Right ventricle myocardium superior (tissue), 1 donor: Measurements from ENCODE around the gene TMEM26. TPM values are rescaled to one million over a fixed set of nuclear protein-coding genes. Genes with fewer than 3 reads are reported as not detected.
"Not testable (repeated sequence)": the region's sequence is repeated elsewhere in the genome, so short reads cannot be mapped to it uniquely, and the experiment has no call there.

ENCODE experiments used
- ATAC-seq: fragments of 200-7000 bp; cut with Tn5 transposase; one replicate; pipeline ENCODE4 v1.9.1; 2020; ENCODE audit warnings: mild to moderate bottlenecking; ENCODE audit not compliant: poor library complexity
- DNase-seq: peaks from one replicate; pipeline ENCODE4 v3.0.0-alpha.2; 2020
- intact Hi-C: fragments of 100-400 bp; cut with DNase I; formaldehyde crosslinking; loops from one replicate; pipeline ENCODE4 v1.11.2; 2022
- total RNA-seq: library from RNA; stranded (reverse); fragmentation: NEBNext Ultra II Directional; extraction: Animal tissue kit (Norgen Biotek cat#: 25700); gene quantifications from one replicate; pipeline ENCODE4 v1.2.1, GENCODE V29; 2021
- donor health status: DM: no; HTN: yes; CAD: no; lungs with severe emphysema.

The TMEM26 gene
- total RNA-seq, 1 donor from 2014 or later, result 0.54 TPM

DNA sequence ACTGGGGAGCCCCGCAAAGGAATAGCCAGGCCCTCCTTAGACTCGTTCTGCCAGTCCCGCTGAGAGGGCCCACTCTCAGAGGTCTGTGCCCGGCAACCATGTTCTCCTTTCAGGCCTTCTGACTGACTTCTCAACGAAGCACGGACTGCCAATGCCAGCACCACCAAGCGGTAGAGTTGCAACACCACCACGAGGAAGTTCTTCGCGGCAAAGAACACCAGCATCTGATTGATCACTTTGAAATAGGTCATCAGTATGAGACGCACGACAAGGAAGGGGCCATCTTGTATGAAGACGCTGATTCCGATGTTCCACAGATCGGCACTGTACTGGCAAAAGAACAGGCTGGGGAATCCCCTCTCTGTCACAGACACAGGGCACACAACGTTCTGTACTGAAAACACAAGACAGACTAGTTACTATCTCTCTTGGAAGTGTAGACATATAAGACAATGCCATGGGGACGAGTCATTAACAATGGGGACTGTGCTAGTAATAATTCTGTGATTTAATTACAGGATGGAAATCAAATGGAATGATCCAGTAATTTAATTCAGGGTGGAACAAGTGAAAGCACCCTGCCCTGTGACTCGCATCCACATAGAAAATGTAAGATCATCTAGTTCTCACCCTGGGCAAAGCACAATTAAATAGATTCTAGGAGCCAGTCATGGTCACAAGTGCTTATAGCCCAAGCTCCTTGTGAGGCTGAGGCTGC is 42.7 kb downstream of the TMEM26 start:
- intact Hi-C loops, result no loop called here
- DNase-seq (no peak), ATAC-seq (no peak)

DNA sequence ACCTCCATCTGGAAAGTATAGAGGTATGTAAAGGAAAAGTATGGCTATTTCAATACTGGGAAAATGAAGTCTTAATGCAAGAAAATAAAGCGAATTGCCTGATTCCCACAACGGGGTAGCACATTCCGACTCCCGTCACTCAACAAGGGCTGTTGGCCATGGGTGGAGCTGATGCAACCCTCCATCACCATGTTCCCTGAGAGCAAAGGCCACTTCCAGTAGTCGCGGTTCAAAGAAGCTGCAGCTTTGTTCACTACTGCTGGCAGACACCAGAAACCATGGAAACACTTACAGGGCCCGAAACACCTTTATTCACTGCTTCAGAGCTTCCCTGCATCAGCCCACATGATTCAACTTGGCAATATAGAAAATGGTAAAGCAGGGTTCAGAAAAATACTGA is 44.0 kb downstream of the TMEM26 start:
- ATAC-seq, result no peak

DNA sequence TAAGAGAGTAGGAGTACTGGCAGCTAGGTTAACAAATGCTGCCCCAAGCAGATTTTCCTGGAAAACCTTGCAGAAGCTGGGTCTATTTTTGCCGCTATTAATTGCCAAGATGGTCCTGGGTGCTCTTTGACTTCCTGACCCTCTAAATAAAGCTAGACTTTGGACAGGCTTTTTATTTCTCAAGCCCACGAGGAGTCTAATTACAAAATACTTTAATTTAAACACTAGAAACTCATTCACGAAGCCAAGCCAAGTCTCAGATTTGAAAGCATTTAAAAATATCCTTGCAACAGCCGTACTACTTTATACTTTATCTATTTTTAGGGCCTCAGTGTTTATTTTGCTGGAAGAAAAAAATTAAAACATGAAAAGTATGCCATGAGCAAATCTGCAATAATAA is 45.1 kb downstream of the TMEM26 start:
- intact Hi-C loops, result no loop called here
- DNase-seq, result no peak
- no peak for ATAC-seq

More for the DNA sequence above, 44.0 kb downstream of the TMEM26 start:
- intact Hi-C loops, result no loop called here
- no peak for DNase-seq

DNA sequence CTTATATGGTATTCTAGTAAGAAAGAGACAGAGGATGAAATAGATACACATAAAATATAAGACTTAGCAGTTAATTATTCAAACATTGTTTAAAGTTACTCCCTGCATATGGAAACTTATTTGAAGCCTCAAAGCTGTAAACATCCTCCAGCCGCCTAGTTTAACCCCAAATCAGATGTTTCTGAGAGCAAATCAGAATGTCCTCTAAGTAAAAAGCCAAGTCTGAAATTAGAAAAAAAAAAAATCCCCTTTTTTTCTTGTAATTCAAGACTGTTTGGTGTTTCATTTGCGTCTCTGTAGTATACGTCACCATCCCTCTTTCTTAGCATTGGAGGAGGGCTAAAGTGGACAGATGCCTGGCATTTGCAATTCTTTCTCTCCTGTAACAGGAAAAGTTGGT is 46.4 kb downstream of the TMEM26 start:
- DNase-seq (no peak), ATAC-seq (no peak)
- intact Hi-C loops, result no loop called here

DNA sequence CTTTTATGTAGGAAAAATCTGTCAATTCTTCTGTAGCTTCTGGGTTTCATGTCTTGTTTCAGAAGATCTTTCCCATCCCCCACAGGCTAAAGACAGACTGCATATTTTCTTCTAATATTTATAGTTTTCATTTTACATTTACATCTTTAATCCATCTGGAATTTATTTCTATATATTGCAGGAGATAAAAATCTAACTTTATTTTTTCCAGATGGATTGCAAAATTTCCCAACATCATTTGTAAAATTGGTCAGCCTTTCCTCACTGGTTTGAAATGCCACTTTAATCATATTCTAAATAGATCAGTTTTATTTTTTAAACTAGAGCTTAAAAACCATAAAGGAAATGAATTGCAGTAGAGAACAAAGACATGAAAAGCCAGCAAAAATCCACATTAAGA is 46.9 kb downstream of the TMEM26 start:
- DNase-seq (no peak), ATAC-seq (no peak)
- intact Hi-C loops, result no loop called here

DNA sequence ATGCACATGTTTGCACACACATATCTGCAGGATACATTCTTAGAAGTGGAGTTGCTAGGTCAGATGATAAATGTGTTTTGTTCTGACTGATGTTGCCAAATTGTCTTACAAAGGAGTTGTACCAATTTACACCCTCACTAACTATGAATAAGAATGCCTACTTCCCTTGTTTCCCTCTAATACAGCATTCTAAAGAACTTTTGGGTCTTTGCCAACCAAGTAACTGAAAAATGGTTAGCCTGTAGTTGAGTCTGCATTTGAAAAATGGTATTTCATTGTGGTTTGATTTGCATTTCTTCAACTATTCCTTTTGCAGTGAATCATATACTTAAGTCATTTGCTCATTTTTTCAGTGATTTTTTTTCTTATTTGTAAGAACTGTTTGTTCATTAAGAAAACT is 48.4 kb downstream of the TMEM26 start:
- DNase-seq (no peak), ATAC-seq (no peak)
- intact Hi-C loops, result no loop called here

DNA sequence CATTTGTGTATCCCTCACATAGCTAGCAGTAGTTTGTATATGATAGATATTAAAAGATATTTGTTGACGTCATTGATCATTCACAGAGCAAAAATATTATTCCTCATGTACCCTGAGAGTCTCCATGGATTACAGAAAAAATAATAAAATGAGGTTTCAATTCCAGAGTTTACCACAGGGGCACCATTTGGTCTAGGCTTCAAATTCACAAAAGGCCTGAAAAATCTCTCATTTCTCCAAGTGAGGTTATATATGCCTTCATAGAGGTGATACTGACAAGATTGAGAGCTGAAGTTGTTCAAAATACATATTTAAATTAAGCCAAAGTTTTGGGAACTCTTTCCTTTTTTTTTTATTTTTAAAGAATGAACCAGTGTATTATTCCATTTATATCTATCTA is 52.7 kb downstream of the TMEM26 start:
- intact Hi-C loops, result no loop called here
- no peak for DNase-seq
- no peak for ATAC-seq

DNA sequence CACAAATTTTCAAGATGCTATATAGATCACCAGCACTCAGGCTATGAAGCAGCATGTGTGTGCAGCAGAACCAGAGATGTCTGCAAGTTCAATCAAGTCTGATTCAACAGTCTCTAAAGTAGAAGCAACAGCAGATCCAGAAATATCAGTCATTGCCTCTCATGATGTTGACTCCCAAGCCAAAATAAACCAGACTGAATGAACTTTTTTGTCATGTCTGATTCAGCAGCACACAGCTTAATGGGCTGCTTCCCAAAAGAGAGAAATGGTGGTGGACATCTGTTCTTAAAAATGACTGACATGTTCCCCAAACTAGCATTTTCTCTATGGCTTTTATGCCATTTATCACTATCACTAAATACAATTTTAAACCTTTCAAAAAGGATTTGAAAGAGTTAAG is 53.8 kb downstream of the TMEM26 start:
- ATAC-seq (no peak), DNase-seq (no peak)

DNA sequence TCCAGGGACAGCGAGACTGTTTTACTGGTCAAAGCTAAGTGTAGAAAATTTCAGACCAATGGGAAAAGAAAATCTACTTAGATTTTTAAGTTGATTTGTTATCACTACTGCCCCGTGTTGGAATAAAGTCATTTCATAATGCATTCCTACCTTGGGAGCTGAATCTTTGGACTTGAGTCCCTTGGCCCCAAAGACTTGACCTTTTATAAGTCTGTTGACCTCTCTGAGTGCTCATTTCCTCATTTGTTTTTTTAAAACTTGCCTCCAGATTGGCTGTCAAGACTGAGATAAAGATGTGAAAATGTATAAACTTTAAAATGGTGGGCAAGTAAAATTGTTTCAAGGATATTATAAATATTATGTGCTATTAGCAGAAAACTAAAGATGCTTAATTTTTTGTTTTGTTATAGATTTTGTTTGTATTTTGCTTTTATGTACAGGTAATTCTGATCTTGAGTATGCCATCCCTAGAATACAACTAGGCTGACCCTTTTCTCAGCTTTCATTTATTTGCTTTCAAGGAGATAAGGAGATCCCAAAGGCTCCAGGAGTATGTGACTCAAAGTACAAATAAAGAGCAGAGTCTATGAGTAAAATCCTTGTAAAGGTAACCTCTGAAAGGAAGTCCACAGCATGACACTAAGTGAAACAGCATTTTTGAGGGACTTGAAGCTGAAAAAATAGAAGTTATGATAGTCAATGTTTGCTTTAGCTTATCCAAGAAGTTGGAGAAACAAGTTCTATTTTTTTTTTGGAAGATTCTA is 54.6 kb downstream of the TMEM26 start:
- no peak for ATAC-seq
- intact Hi-C loops, result no loop called here
- DNase-seq, result no peak

More for the DNA sequence above, 53.8 kb downstream of the TMEM26 start:
- intact Hi-C loops, result no loop called here

DNA sequence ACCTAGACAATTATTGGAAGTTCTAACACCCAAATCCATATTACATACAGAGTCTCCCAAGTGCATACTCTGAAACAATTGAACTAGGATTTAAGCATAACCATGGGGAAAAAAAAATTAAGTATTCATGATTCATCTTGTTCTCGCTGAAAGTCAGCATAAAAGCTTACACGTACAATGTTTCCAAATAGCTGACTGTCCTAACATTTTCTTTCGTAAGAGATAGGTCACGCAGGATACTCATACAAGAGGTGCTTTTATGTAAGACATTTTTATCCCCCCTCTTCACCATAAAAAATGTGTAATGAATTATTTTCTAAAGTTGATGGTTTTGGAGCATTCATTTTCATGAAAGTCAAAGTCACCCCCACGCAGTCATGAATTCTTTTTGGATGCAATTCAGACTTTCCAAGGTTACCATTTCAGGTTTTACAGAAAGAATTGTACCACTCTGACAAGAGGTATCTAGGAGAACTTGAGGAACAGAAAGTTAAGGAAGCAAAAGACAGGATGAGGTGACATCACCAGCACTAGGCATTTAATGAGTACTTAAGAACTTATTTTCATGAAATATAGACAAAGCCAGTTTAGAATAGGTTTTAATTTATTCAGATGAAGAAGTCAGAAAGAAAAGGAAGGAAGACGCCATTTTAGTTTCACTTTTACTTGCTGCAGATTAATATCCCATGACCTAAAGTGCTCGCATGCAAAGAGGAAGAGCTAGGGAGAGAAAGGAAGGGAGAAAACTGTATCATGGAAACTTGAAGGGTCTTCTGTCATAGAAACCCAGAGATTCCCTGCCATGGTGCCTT is 55.8 kb downstream of the TMEM26 start:
- ATAC-seq (peak; percentile 69), DNase-seq (no peak)
- intact Hi-C loops, result no loop called here

DNA sequence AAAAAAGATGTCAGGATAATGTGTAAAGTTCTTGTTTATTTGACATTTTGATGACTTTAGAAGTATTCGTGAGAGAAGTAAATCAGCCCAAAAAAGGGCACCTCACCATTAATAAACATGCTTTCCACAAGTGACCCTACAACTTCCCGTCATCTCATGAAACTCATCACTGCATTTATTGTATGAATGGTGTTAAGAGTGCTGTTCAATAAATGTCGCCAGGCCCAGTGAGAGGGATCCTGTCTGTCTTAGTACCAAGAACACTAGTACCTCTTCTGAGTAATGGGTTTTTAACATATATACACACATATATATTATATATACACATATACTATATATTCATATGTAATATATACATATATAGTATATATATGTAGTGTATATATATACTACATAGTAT is 61.9 kb downstream of the TMEM26 start:
- ATAC-seq (no peak), DNase-seq (no peak)
- intact Hi-C loops, result no loop called here

DNA sequence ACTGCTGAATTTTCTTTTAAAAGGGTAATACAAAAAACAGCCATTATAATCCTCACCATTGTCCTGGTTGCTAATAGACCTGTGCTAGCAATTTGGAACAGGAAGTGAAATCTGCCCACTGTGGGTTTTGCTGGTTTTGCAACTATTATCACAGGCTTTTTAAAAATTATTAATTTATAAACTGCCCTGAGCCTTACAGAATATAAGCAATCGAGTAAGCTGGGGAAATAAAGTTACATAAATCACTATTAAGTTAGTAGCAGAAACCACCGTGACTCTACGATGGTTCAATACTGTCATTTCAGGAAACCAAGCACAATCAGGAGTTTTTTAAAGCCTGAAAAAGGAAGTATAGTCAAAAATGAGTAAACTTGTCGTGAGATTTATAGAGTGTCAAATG is 62.3 kb downstream of the TMEM26 start:
- DNase-seq (no peak), ATAC-seq (no peak)

DNA sequence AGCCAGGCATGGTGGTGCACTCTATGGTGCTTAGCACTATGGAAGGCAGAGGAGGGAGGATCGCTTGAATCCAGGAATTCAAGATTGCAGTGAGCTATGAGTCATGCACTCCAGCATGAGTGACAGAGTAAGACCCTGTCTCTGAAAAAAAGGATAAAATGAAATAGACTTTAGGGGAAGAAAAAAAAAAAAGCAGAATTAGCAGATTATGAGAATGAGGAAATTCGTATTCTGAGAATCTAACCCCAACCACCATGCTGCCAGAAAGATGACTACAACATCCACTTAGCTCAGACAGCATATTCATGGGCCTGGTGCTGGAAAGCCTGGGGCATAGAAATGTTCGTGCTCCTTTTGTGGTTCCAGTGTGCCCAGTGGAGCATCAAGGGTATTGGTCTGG is 63.3 kb downstream of the TMEM26 start:
- ATAC-seq, result peak; percentile 61

More for the DNA sequence above, 62.3 kb downstream of the TMEM26 start:
- intact Hi-C loops, result no loop called here

DNA sequence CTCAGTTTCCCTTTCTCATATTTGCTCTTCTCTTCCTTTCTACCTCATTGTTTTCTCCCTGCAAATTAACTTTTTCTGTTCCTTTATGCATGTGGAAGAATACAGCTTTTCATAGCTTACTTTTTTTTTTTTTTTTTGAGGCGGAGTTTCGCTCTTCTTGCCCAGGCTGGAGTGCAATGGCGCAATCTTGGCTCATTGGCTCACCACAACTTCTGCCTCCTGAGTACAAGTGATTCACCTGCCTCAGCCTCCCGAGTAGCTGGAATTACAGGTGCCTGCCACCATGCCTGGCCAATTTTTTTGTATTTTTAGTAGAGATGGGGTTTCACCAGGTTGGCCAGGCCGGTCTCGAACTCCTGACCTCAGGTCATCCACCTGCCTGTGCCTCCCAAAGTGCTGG is 64.2 kb downstream of the TMEM26 start:
- DNase-seq, result not testable (repeated sequence)

More for the DNA sequence above, 63.3 kb downstream of the TMEM26 start:
- intact Hi-C loops, result no loop called here
- DNase-seq, result no peak

DNA sequence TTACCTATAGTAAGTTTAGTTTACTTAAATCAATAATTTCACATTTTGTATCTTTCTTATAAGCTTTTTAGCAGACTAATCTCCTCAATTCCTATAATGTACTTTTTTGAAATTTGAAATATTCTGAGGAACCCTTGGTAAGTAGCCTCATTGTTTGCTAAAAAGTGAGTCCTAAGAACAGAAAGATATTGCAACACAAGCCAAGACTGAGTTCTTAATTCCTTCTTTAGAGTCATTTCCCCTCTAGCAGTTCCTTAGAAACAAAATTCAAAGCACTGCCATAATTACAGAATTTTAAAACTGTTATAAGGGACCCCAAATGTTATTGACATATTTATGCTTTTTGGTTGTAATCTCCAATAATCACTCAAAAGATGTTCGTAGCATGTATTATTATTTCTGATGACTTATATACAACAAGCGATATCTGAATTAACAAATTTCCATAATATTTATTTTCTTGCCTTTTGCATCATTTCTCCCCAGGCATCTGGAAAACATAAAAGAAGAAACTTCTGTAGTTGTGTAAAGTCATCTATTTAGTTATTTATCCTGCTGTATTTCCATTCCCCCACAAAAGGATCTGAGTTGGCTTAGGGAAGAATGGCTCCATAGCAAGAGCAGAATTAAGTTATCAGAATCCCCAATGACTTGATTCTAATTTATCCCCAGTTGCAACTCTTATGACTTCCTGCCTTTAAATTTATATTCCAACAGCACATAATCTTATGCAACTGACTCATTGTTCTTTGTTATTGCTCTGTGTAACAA is 67.8 kb downstream of the TMEM26 start:
- DNase-seq (no peak), ATAC-seq (no peak)
- intact Hi-C loops, result no loop called here

More for the DNA sequence above, 64.2 kb downstream of the TMEM26 start:
- ATAC-seq, intact Hi-C loops: not testable (repeated sequence)

DNA sequence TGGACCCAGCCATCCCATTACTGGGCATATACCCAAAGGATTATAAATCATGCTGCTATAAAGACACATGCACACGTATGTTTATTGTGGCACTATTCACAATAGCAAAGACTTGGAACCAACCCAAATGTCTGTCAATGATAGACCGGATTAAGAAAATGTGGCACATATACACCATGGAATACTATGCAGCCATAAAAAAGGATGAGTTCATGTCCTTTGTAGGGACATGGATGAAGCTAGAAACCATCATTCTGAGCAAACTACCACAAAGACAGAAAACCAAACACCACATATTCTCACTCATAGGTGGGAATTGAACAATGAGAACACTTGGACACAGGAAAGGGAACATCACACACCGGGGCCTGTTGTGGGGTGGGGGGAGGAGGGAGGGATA is 72.0 kb downstream of the TMEM26 start:
- ATAC-seq, DNase-seq, intact Hi-C loops: not testable (repeated sequence)

DNA sequence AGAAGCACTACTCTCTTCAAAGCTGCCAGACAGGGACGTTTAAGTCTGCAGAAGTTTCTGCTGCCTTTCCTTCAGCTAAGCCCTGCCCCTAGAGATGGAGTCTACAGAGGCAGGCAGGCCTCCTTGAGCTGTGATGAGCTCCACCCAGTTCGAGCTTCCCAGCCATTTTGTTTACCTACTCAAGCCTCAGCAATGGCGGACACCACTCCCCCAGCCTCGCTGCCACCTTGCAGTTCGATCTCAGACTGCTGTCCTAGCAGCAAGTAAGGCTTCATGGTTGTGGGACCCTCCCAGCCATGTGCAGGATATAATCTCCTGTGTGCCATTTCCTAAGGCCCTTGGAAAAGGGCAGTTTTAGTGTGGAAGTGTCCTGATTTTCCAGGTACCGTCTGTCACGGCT is 74.3 kb downstream of the TMEM26 start:
- DNase-seq (no peak), ATAC-seq (no peak)
- intact Hi-C loops, result no loop called here

DNA sequence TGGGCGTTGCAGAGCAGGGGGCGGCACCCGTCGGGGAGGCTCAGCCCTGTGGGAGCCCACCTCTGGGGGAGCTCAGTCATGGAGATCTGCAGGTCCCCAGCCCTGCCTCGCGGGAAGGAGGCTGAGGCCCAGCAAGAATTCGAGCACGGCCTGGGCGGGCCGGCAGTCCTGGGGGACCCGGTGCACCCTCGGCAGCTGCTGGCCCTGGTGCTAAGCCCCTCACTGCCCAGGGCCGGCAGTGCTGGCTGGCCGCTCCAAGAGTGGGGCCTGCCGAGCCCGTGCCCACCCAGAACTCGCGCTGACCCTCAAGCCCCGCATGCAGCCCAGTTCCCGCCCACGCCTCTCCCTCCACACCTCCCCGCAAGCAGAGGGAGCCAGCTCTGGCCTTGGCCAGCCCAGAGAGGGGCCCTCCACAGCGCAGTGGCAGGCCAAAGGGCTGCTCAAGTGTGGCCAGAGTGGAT is 76.2 kb downstream of the TMEM26 start:
- ATAC-seq, result no peak
- DNase-seq, result no peak
- intact Hi-C loops, result no loop called here

DNA sequence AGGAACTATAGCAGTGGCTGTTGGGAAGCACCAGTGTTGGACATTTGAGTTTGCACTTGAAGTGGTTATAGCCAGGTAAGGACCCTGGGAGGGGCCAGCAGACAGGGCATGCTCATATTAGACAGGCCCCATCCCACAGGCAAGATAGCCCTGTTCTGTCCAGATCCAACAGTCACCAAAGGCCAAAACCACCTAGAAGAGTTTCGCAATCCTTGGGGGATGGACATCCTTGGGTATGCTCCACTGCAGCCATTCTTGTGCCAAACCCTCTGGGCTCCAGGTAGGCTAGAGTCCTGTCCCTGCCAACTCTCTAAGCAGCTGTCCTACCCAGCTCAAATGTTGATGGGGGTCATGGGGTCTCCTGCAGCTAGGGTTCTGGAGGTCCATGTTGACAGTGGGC is 76.8 kb downstream of the TMEM26 start:
- DNase-seq (no peak), ATAC-seq (no peak)
- intact Hi-C loops, result no loop called here
